Measurements from ENCODE around the gene HLF.

DNA sequence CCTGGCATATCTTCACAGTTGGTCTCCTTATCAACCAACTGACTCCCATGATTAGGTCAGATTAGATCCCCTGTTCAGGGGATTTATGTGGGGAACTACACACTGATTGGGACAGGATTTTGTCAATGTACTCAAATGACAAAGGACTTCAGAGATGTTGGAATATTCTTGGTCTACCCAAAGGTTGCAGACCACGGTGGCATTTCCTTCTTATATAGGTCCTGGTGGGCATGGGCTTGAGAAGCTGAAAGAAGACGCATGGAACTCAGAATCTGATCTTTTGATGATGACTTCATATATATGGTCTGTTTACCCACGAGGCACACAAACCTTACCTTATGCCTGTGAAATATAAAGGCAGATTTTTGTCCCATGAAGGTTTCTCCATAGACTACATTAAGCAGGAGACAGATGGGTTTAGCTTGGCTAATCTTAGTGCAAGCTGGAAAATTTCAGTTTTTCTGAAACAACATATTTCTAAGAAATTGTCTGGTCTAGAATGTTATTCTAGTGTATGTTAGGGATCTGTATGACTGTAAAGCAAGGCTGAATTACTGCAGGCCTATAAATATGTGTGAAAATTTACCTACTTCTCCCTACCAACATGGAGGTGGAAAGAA is 33.5 kb downstream of the HLF start:
- no peak for TF ChIP-seq POLR2AphosphoS5 (IDR thresholded peaks at IDR 0.05; ENCODE audit: low read depth)
- TF ChIP-seq CTCF (IDR thresholded peaks at IDR 0.05; ENCODE audit: insufficient read depth, low read length): no peak
- TF ChIP-seq, protein P1, sequence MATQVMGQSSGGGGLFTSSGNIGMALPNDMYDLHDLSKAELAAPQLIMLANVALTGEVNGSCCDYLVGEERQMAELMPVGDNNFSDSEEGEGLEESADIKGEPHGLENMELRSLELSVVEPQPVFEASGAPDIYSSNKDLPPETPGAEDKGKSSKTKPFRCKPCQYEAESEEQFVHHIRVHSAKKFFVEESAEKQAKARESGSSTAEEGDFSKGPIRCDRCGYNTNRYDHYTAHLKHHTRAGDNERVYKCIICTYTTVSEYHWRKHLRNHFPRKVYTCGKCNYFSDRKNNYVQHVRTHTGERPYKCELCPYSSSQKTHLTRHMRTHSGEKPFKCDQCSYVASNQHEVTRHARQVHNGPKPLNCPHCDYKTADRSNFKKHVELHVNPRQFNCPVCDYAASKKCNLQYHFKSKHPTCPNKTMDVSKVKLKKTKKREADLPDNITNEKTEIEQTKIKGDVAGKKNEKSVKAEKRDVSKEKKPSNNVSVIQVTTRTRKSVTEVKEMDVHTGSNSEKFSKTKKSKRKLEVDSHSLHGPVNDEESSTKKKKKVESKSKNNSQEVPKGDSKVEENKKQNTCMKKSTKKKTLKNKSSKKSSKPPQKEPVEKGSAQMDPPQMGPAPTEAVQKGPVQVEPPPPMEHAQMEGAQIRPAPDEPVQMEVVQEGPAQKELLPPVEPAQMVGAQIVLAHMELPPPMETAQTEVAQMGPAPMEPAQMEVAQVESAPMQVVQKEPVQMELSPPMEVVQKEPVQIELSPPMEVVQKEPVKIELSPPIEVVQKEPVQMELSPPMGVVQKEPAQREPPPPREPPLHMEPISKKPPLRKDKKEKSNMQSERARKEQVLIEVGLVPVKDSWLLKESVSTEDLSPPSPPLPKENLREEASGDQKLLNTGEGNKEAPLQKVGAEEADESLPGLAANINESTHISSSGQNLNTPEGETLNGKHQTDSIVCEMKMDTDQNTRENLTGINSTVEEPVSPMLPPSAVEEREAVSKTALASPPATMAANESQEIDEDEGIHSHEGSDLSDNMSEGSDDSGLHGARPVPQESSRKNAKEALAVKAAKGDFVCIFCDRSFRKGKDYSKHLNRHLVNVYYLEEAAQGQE (IDR thresholded peaks at IDR 0.05; ENCODE audit: insufficient replicate concordance, low read depth): no peak
- TF ChIP-seq GABPA (IDR thresholded peaks at IDR 0.05; ENCODE audit: low read depth): no peak
